OCI-LY1 (cell line): Measurements from ENCODE around the gene RSPH6A.
A peak's percentile ranks its signal among the peaks of the same experiment; 100 is the strongest.

ENCODE experiments used
- H2AFZ ChIP-seq: fragments of 200-600 bp; sonication (generic), shearing (Covaris generic); 2 replicates; pipeline ENCODE4 v1.6.0; 2014; ENCODE audit warnings: antibody characterized with exemption, mild to moderate bottlenecking, low read length
- H3F3A ChIP-seq: fragments of 200-600 bp; sonication (generic), shearing (Covaris generic); 2 replicates; pipeline ENCODE4 v1.6.0; 2014; ENCODE audit warnings: mild to moderate bottlenecking, antibody characterized with exemption, low read length, moderate library complexity; ENCODE audit not compliant: insufficient read depth
- H3K27ac ChIP-seq: fragments of 200-600 bp; sonication (generic); 2 replicates; pipeline ENCODE4 v1.5.1; 2014; ENCODE audit warnings: low read length, mixed run types, mild to moderate bottlenecking, low read depth; ENCODE audit not compliant: poor library complexity, severe bottlenecking
- H3K27me3 ChIP-seq: fragments of 200-600 bp; sonication (generic); 2 replicates; pipeline ENCODE4 v1.6.0; 2014; ENCODE audit warnings: antibody characterized with exemption, mild to moderate bottlenecking, low read length, moderate library complexity; ENCODE audit not compliant: insufficient read depth
- H3K36me3 ChIP-seq: fragments of 200-600 bp; sonication (generic); 2 replicates; pipeline ENCODE4 v1.6.1; 2014; ENCODE audit warnings: mild to moderate bottlenecking, antibody characterized with exemption, low read length, moderate library complexity, mixed read lengths; ENCODE audit not compliant: insufficient read depth
- H3K4me1 ChIP-seq: fragments of 200-600 bp; sonication (generic); 2 replicates; pipeline ENCODE4 v1.5.1; 2014; ENCODE audit warnings: mild to moderate bottlenecking, low read length, moderate library complexity; ENCODE audit not compliant: insufficient read depth, severe bottlenecking
- H3K4me2 ChIP-seq: fragments of 200-600 bp; sonication (generic), shearing (Covaris generic); 2 replicates; pipeline ENCODE4 v1.6.1; 2014; ENCODE audit warnings: low read length
- H3K4me3 ChIP-seq: fragments of 200-600 bp; sonication (generic); 2 replicates; pipeline ENCODE4 v1.5.1; 2014; ENCODE audit warnings: low read length, low read depth, mild to moderate bottlenecking, mixed read lengths; ENCODE audit not compliant: poor library complexity, severe bottlenecking
- H3K79me2 ChIP-seq: fragments of 200-600 bp; shearing (Covaris generic); 2 replicates; pipeline ENCODE4 v1.6.1; 2016; ENCODE audit warnings: mixed run types, low read length, mixed read lengths; ENCODE audit not compliant: insufficient read depth
- H3K9ac ChIP-seq: fragments of 200-600 bp; sonication (generic), shearing (Covaris generic); 2 replicates; pipeline ENCODE4 v1.6.1; 2014; ENCODE audit warnings: mild to moderate bottlenecking, low read length, mixed read lengths
- H3K9me2 ChIP-seq: fragments of 200-600 bp; sonication (generic), shearing (Covaris generic); 2 replicates; pipeline ENCODE4 v1.6.1; 2014; ENCODE audit warnings: low read depth, mild to moderate bottlenecking, low read length, mixed read lengths
- H3K9me3 ChIP-seq: fragments of 200-600 bp; shearing (Covaris generic); 2 replicates; pipeline ENCODE4 v1.6.1; 2014; ENCODE audit warnings: low read length, mixed read lengths
- H4K20me1 ChIP-seq: fragments of 200-600 bp; sonication (generic), shearing (Covaris generic); 2 replicates; pipeline ENCODE4 v1.6.0; 2016; ENCODE audit warnings: mild to moderate bottlenecking, low read length; ENCODE audit not compliant: insufficient read depth
- CTCF ChIP-seq: fragments of 200-600 bp; sonication (generic), shearing (Covaris generic); IDR thresholded peaks from 2 replicates; pipeline ENCODE4 v1.5.1; 2017; ENCODE audit warnings: mild to moderate bottlenecking, antibody characterized with exemption, low read length, moderate library complexity, mixed read lengths
- EZH2 ChIP-seq: fragments of 200-600 bp; sonication (generic), shearing (Covaris generic); IDR thresholded peaks from 2 replicates; pipeline ENCODE4 v1.8.0; 2017; ENCODE audit warnings: borderline replicate concordance, mixed run types, mild to moderate bottlenecking, antibody characterized with exemption, low read length, moderate library complexity, mixed read lengths

RSPH6A gene

GRCh38 chr19:45769821-45770191 lies 45.3 kb downstream of the RSPH6A start:
- H3K4me2 ChIP-seq = peak overlapping the region; percentile 86
- no peaks in the 10 kb centered on the region; the same call in 1 of the 2 replicates for H3K27me3 ChIP-seq
- no peaks in the 10 kb centered on the region for H3F3A ChIP-seq
- H4K20me1 ChIP-seq = no peaks in the 10 kb centered on the region
- no peaks in the 10 kb centered on the region for H3K36me3 ChIP-seq
- H3K9ac ChIP-seq = peak overlapping the region; percentile 51
- peaks cover 34% of the 10 kb centered on the region for H3K4me1 ChIP-seq
- no peak overlapping the region for H2AFZ ChIP-seq
- TF ChIP-seq EZH2 (no peak), CTCF (no peak)
- H3K4me3 ChIP-seq = peak overlapping the region; percentile 62
- H3K79me2 ChIP-seq = no peaks in the 10 kb centered on the region
- no peaks in the 10 kb centered on the region for H3K9me3 ChIP-seq
- no peaks in the 10 kb centered on the region for H3K9me2 ChIP-seq
- H3K27ac ChIP-seq = peak overlapping the region; percentile 58

GRCh38 chr19:45768984-45769782 lies 45.9 kb downstream of the RSPH6A start, which contains the start of gene SIX5:
SIX5 (minus strand) TSS chr19:45769252; CDS start chr19:45768844, 408 bp downstream.
- no peaks in the 10 kb centered on the region for H3K79me2 ChIP-seq
- H4K20me1 ChIP-seq = no peaks in the 10 kb centered on the region
- H3F3A ChIP-seq = no peaks in the 10 kb centered on the region
- peak within 1 kb of the TSS; percentile 83 for H3K9ac ChIP-seq
- peak within 1 kb of the TSS; percentile 58 for H3K27ac ChIP-seq
- no peaks in the 10 kb centered on the region for H3K36me3 ChIP-seq
- no peak within 1 kb of the TSS for H2AFZ ChIP-seq
- H3K4me3 ChIP-seq = peak within 1 kb of the TSS; percentile 76
- no peaks in the 10 kb centered on the region for H3K9me3 ChIP-seq
- H3K4me2 ChIP-seq = peak within 1 kb of the TSS; percentile 95
- H3K9me2 ChIP-seq = no peaks in the 10 kb centered on the region
- no peaks in the 10 kb centered on the region; the same call in 1 of the 2 replicates for H3K27me3 ChIP-seq
- TF ChIP-seq CTCF = no peak
- TF ChIP-seq EZH2 = no peak
- peaks cover 34% of the 10 kb centered on the region for H3K4me1 ChIP-seq

GRCh38 chr19:45768655-45768983 lies 46.5 kb downstream of the RSPH6A start:
- Histone ChIP-seq H3K9ac (peak overlapping the region; percentile 83), H3K27ac (no peak overlapping the region), H2AFZ (no peak overlapping the region), H3K36me3 (no peaks in the 10 kb centered on the region), H3K79me2 (no peaks in the 10 kb centered on the region), H3F3A (no peaks in the 10 kb centered on the region), H3K27me3 (no peaks in the 10 kb centered on the region; the same call in 1 of the 2 replicates), H3K4me3 (peak overlapping the region; percentile 76), H3K9me2 (no peaks in the 10 kb centered on the region), H3K4me2 (peak overlapping the region; percentile 95), H3K9me3 (no peaks in the 10 kb centered on the region), H4K20me1 (no peaks in the 10 kb centered on the region), H3K4me1 (peaks cover 33% of the 10 kb centered on the region)
- TF ChIP-seq EZH2 = no peak
- TF ChIP-seq CTCF = no peak
